Stimulated activated CD4-positive, alpha-beta T cell treated with anti-CD3 and anti-CD28 coated beads, Interleukin-2, amount 100 ng/mL, for 48 hours (primary cell): ENCODE data around the gene RALGAPA2.

Experiments
- DNase-seq, 2 donors: peaks; one replicate each; pipeline ENCODE4 v3.0.0-alpha.2; 2020

RALGAPA2 gene

GRCh38 chr20:20423117-20423516, 289.3 kb downstream of the RALGAPA2 start:
- DNase-seq, result no peak

- no peak for DNase-seq
Measured at GRCh38 chr20:20417876-20418676, 294.4 kb downstream of the RALGAPA2 start.

- DNase-seq, result no peak
Measured at GRCh38 chr20:20415321-20415720, 297.1 kb downstream of the RALGAPA2 start.

GRCh38 chr20:20414640-20415220, 297.7 kb downstream of the RALGAPA2 start:
- DNase-seq, result no peak

- DNase-seq, result no peak
Measured at GRCh38 chr20:20413810-20414281, 298.6 kb downstream of the RALGAPA2 start.

- peak; percentile 11 to 36 for DNase-seq
Measured at GRCh38 chr20:20412750-20413149, 299.7 kb downstream of the RALGAPA2 start.

- DNase-seq, result no peak
Measured at GRCh38 chr20:20411836-20412235, 300.6 kb downstream of the RALGAPA2 start.

- no peak for DNase-seq
Measured at GRCh38 chr20:20411402-20411801, 301.0 kb downstream of the RALGAPA2 start.

- DNase-seq, result no peak
Measured at GRCh38 chr20:20410678-20411077, 301.8 kb downstream of the RALGAPA2 start.

- no peak for DNase-seq
Measured at GRCh38 chr20:20409331-20409730, 303.1 kb downstream of the RALGAPA2 start.

GRCh38 chr20:20407891-20408805, 304.3 kb downstream of the RALGAPA2 start:
- DNase-seq, result no peak

GRCh38 chr20:20406306-20406705, 306.1 kb downstream of the RALGAPA2 start:
- no peak for DNase-seq

GRCh38 chr20:20405623-20406022, 306.8 kb downstream of the RALGAPA2 start:
- DNase-seq, result no peak

- no peak for DNase-seq
Measured at GRCh38 chr20:20404633-20405032, 307.8 kb downstream of the RALGAPA2 start.

- DNase-seq, result no peak
Measured at GRCh38 chr20:20401991-20402390, 310.5 kb downstream of the RALGAPA2 start.

GRCh38 chr20:20399531-20400500, 312.6 kb downstream of the RALGAPA2 start:
- no peak for DNase-seq

GRCh38 chr20:20398123-20398522, 314.3 kb downstream of the RALGAPA2 start:
- no peak for DNase-seq

- DNase-seq, result no peak
Measured at GRCh38 chr20:20396794-20397193, 315.6 kb downstream of the RALGAPA2 start.

- DNase-seq, result no peak
Measured at GRCh38 chr20:20395903-20396568, 316.4 kb downstream of the RALGAPA2 start.

- no peak for DNase-seq
Measured at GRCh38 chr20:20395087-20395486, 317.4 kb downstream of the RALGAPA2 start.
